ENCODE measurements around the gene DEPDC1. TPM values are rescaled to one million over a fixed set of nuclear protein-coding genes. Genes with fewer than 3 reads are reported as not detected.

DEPDC1 gene
- total RNA-seq, 1 donor from 2014 or later: 30.3 TPM

GRCh38 chr1:68525781-68526180 is 28.9 kb upstream of the DEPDC1 start:
- Mint-ChIP-seq H3K4me3 (no peak overlapping the region), H3K9me3 (no peaks in the 10 kb centered on the region), H3K4me1 (no peaks in the 10 kb centered on the region), H3K27me3 (ENCODE audit: low read depth) (no peaks in the 10 kb centered on the region), H3K36me3 (ENCODE audit: low read depth) (no peaks in the 10 kb centered on the region), H3K27ac (ENCODE audit: unreplicated experiment) (no peak overlapping the region)
- TF ChIP-seq CTCF (conservative IDR thresholded peaks at IDR 0.05): no peak
- no peak for DNase-seq (ENCODE audit: low read depth, low spot score)

- H3K36me3 Mint-ChIP-seq (ENCODE audit: low read depth): no peaks in the 10 kb centered on the region
- H3K27ac Mint-ChIP-seq (ENCODE audit: unreplicated experiment): no peak overlapping the region
- no peak overlapping the region for H3K4me3 Mint-ChIP-seq
- no peak for TF ChIP-seq CTCF (conservative IDR thresholded peaks at IDR 0.05)
- H3K9me3 Mint-ChIP-seq: no peaks in the 10 kb centered on the region
- DNase-seq (ENCODE audit: low read depth, low spot score): no peak
- no peaks in the 10 kb centered on the region for H3K4me1 Mint-ChIP-seq
- H3K27me3 Mint-ChIP-seq (ENCODE audit: low read depth): no peaks in the 10 kb centered on the region
Observed at GRCh38 chr1:68521286-68521685, 24.4 kb upstream of the DEPDC1 start.

GRCh38 chr1:68516066-68516465 is 19.2 kb upstream of the DEPDC1 start:
- TF ChIP-seq CTCF (conservative IDR thresholded peaks at IDR 0.05): no peak
- Mint-ChIP-seq H3K4me3 (no peak overlapping the region), H3K4me1 (no peaks in the 10 kb centered on the region), H3K27ac (ENCODE audit: unreplicated experiment) (no peak overlapping the region), H3K9me3 (peaks cover 6% of the 10 kb centered on the region), H3K27me3 (ENCODE audit: low read depth) (no peaks in the 10 kb centered on the region), H3K36me3 (ENCODE audit: low read depth) (peaks cover 4% of the 10 kb centered on the region)
- DNase-seq (ENCODE audit: low read depth, low spot score): no peak

- no peak for TF ChIP-seq CTCF (conservative IDR thresholded peaks at IDR 0.05)
Observed at GRCh38 chr1:68511254-68511653, 14.4 kb upstream of the DEPDC1 start.

GRCh38 chr1:68506386-68506785 is 9.5 kb upstream of the DEPDC1 start:
- H3K9me3 Mint-ChIP-seq: peaks cover 10% of the 10 kb centered on the region
- no peaks in the 10 kb centered on the region for H3K4me1 Mint-ChIP-seq
- H3K36me3 Mint-ChIP-seq (ENCODE audit: low read depth): peaks cover 10% of the 10 kb centered on the region
- TF ChIP-seq CTCF (conservative IDR thresholded peaks at IDR 0.05): no peak
- H3K4me3 Mint-ChIP-seq: no peak overlapping the region
- no peak overlapping the region for H3K27ac Mint-ChIP-seq (ENCODE audit: unreplicated experiment)
- H3K27me3 Mint-ChIP-seq (ENCODE audit: low read depth): no peaks in the 10 kb centered on the region
- DNase-seq (ENCODE audit: low read depth, low spot score): no peak

More at GRCh38 chr1:68511254-68511653, 14.4 kb upstream of the DEPDC1 start:
- DNase-seq (ENCODE audit: low read depth, low spot score): no peak
- Mint-ChIP-seq H3K4me1 (no peaks in the 10 kb centered on the region), H3K9me3 (peaks cover 12% of the 10 kb centered on the region), H3K27me3 (ENCODE audit: low read depth) (no peaks in the 10 kb centered on the region), H3K27ac (ENCODE audit: unreplicated experiment) (no peak overlapping the region), H3K4me3 (no peak overlapping the region), H3K36me3 (ENCODE audit: low read depth) (peaks cover 7% of the 10 kb centered on the region)

GRCh38 chr1:68503085-68503484 is 6.2 kb upstream of the DEPDC1 start:
- Mint-ChIP-seq H3K4me3 (no peak overlapping the region), H3K36me3 (ENCODE audit: low read depth) (peaks cover 9% of the 10 kb centered on the region), H3K27ac (ENCODE audit: unreplicated experiment) (no peak overlapping the region), H3K4me1 (no peaks in the 10 kb centered on the region), H3K27me3 (ENCODE audit: low read depth) (no peaks in the 10 kb centered on the region), H3K9me3 (peaks cover 12% of the 10 kb centered on the region)
- no peak for DNase-seq (ENCODE audit: low read depth, low spot score)
- no peak for TF ChIP-seq CTCF (conservative IDR thresholded peaks at IDR 0.05)

Measured in neural crest cell (in vitro differentiated cells).